ENCODE measurements around the gene TMEM88. TPM values are rescaled to one million over a fixed set of nuclear protein-coding genes. Genes with fewer than 3 reads are reported as not detected.

Gene TMEM88
- total RNA-seq, 1 donor from 2014 or later: 1.7 TPM

- ATAC-seq: peak; percentile 69
Observed at GRCh38 chr17:7844292-7845154, 10.3 kb upstream of the TMEM88 start.

DNA sequence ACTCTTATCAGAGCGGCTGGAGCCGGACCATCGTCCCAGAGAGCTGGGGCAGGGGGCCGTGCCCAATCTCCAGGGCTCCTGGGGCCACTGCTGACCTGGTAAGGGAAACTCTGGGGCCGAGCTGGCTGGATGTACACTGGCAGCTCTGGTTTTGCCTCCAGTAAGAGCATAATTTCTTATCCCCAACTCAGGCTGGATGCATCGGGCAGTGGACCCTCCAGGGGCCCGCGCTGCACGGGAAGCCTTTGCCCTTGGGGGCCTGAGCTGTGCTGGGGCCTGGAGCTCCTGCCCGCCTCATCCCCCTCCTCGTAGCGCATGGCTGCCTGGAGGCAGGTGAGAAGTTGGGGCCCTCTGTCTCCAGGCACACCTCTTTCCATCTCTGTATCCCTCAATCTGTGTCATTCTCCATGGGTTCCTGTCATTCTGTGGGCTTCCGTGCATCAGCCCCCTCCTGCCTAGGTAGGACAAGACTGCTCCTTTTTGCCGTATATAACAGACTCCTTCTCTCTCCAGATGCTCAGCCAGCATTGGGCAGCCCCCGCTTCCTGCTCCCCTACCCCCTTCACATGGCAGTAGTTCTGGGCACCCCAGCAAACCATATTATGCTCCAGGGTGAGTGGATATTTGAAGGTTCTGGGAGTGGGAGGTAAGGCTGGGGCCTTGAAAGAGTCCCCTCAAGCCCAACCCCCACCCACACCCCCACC, 9.4 kb upstream of the TMEM88 start:
- ATAC-seq: no peak

- ATAC-seq: no peak
Observed at GRCh38 chr17:7846063-7846735, 8.7 kb upstream of the TMEM88 start.

DNA sequence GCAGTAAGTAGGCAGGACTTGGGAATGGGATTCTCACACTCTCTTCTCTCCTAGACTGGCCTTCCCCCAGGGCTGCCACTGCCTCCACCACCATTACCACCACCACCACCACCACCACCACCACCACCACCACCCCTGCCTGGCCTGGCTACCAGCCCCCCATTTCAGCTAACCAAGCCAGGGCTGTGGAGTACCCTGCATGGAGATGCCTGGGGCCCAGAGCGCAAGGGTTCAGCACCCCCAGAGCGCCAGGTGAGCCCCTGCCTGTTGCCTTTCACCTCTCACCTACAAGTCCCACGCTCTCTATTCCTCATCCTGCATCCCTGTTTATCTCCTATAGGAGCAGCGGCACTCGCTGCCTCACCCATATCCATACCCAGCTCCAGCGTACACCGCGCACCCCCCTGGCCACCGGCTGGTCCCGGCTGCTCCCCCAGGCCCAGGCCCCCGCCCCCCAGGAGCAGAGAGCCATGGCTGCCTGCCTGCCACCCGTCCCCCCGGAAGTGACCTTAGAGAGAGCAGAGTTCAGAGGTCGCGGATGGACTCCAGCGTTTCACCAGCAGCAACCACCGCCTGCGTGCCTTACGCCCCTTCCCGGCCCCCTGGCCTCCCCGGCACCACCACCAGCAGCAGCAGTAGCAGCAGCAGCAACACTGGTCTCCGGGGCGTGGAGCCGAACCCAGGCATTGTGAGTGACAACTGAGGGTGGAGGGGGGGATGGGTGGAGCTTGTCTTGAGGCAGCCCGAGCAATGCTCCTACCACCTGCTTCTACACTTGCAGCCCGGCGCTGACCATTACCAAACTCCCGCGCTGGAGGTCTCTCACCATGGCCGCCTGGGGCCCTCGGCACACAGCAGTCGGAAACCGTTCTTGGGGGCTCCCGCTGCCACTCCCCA, 7.9 kb upstream of the TMEM88 start:
- ATAC-seq: no peak

DNA sequence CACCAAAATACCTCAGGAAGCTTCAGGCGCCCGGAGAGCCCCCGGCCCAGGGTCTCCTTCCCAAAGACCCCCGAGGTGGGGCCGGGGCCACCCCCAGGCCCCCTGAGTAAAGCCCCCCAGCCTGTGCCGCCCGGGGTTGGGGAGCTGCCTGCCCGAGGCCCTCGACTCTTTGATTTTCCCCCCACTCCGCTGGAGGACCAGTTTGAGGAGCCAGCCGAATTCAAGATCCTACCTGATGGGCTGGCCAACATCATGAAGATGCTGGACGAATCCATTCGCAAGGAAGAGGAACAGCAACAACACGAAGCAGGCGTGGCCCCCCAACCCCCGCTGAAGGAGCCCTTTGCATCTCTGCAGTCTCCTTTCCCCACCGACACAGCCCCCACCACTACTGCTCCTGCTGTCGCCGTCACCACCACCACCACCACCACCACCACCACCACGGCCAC, 6.7 kb upstream of the TMEM88 start:
- ATAC-seq: no peak

- no peak for ATAC-seq
Observed at GRCh38 chr17:7848739-7849129, 6.1 kb upstream of the TMEM88 start.

- ATAC-seq: no peak
Observed at GRCh38 chr17:7849130-7849750, 5.6 kb upstream of the TMEM88 start.

GRCh38 chr17:7849751-7850504, 4.9 kb upstream of the TMEM88 start:
- no peak for ATAC-seq

GRCh38 chr17:7850701-7851437, 4.0 kb upstream of the TMEM88 start:
- no peak for ATAC-seq

GRCh38 chr17:7851438-7852261, 3.2 kb upstream of the TMEM88 start:
- ATAC-seq: peak; percentile 85

DNA sequence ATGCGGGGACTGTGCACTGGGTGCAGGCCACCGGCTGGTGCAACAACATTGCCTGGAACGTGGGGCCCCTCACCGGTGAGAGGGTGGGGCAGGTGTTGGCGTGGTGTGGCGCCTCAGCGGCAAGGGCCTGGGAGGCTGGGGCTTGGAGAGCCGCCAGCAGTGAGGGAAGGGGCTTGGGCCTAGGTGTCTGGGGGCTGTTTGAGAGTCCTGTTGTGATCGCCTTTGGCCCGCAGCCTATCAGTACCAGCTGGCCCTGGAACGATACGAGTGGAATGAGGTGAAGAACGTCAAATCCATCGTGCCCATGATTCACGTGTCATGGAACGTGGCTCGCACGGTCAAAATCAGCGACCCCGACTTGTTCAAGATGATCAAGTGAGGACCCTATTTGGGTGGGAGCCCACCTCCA, 2.6 kb upstream of the TMEM88 start:
- no peak for ATAC-seq

DNA sequence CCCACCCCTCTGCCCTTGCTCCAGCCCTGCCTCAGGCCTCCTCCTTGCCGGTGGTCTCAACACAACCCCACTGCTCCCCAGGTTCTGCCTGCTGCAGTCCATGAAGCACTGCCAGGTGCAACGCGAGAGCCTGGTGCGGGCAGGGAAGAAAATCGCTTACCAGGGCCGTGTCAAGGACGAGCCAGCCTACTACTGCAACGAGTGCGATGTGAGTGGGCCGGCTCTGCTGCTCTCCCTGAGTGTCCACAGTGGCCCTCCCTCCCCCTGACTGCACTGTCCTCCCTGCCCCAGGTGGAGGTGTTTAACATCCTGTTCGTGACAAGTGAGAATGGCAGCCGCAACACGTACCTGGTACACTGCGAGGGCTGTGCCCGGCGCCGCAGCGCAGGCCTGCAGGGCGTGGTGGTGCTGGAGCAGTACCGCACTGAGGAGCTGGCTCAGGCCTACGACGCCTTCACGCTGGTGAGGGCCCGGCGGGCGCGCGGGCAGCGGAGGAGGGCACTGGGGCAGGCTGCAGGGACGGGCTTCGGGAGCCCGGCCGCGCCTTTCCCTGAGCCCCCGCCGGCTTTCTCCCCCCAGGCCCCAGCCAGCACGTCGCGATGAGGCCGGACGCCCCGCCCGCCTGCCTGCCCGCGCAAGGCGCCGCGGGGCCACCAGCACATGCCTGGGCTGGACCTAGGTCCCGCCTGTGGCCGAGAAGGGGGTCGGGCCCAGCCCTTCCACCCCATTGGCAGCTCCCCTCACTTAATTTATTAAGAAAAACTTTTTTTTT, 1.8 kb upstream of the TMEM88 start:
- ATAC-seq: no peak

DNA sequence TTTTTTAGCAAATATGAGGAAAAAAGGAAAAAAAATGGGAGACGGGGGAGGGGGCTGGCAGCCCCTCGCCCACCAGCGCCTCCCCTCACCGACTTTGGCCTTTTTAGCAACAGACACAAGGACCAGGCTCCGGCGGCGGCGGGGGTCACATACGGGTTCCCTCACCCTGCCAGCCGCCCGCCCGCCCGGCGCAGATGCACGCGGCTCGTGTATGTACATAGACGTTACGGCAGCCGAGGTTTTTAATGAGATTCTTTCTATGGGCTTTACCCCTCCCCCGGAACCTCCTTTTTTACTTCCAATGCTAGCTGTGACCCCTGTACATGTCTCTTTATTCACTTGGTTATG, 1.2 kb upstream of the TMEM88 start:
- ATAC-seq: no peak

DNA sequence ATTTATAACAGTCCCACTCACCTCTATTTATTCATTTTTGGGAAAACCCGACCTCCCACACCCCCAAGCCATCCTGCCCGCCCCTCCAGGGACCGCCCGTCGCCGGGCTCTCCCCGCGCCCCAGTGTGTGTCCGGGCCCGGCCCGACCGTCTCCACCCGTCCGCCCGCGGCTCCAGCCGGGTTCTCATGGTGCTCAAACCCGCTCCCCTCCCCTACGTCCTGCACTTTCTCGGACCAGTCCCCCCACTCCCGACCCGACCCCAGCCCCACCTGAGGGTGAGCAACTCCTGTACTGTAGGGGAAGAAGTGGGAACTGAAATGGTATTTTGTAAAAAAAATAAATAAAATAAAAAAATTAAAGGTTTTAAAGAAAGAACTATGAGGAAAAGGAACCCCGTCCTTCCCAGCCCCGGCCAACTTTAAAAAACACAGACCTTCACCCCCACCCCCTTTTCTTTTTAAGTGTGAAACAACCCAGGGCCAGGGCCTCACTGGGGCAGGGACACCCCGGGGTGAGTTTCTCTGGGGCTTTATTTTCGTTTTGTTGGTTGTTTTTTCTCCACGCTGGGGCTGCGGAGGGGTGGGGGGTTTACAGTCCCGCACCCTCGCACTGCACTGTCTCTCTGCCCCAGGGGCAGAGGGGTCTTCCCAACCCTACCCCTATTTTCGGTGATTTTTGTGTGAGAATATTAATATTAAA, 638 bp upstream of the TMEM88 start:
- no peak for ATAC-seq

DNA sequence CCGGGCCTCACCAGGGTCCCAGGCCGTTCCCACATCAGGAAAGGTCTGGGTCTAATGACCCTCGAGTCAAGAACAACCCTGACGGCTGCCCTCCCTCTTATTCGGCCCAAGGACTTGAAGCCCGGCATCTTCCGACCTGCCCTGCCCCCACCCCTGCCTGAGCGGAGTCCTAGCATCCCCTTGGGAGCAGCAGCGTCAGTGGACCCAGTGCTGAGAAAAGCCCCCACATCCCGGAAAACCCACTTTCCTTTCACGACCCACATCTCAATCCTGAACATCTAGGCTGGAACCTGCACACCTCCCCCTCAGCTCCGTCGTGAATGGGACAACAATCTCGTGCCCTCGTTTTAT, 769 bp downstream of the TMEM88 start:
- no peak for ATAC-seq

DNA sequence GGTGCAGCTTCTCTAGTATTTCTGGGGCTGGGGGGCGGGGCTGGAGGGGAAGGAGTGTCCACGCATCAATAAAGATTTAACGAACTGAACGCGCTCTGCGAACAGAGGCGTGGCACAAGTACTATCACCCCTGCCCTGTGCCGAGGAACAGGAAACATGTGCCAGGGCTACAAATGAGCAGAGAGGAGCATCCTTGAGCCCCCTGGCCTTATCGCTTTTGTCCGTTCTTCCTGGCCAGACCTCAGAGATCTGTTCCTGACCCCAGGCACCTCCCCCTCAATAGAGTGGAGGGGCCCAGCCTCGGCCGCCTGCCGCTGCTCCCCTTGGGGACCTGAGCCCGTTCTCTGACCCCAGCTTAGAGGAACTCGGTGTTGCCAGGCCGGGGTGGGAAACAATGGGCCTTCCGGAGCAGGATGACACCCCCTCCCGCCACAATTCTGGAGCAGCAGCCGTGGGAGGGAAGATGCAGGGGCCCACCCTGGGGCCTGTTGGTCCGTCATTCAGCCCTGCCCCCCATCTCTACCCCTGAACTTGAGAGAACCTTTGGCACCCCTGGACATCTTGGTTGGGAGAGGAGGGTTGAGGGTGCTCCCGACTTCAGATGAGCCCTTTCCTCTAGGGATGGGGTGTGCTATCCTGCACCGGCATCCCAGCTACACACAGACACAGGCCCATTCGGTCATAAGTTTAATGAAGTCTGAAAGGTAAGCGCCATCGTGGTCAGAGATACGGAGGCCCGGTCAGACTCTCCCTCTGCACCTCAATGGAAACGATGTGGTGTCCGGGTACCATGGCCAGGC, 1.3 kb downstream of the TMEM88 start:
- no peak for ATAC-seq

Measured in esophagus mucosa (tissue), 1 donor.